Activated CD8-positive, alpha-beta T cell treated with anti-CD3 and anti-CD28 coated beads, Interleukin-2, amount 10 ng/mL, durations not matched to agents 7 days and 5 days (primary cell): Measurements from ENCODE around the gene DEAF1. TPM values are rescaled to one million over a fixed set of nuclear protein-coding genes. Genes with fewer than 3 reads are reported as not detected.
"Not testable (repeated sequence)": the region's sequence is repeated elsewhere in the genome, so short reads cannot be mapped to it uniquely, and the experiment has no call there.

Source experiments
- ATAC-seq: fragments of 150-1000 bp; cut with Tn5 transposase; one replicate; pipeline ENCODE4 v1.10.0; 2021; ENCODE audit warnings: moderate library complexity
- CTCF ChIA-PET: fragments of 350-600 bp; sonication (Branson Sonifier 250); formaldehyde crosslinking; loops from one replicate; lab custom pipeline; 2021; ENCODE audit warnings: antibody characterized with exemption; lab: Charles Lee
- POLR2A ChIA-PET: fragments of 350-600 bp; sonication (Branson Sonifier 250); formaldehyde crosslinking; loops from one replicate; lab custom pipeline; 2021; ENCODE audit warnings: antibody characterized with exemption; lab: Charles Lee
- DNase-seq: peaks from one replicate; pipeline ENCODE4 v3.0.0-alpha.2; 2020
- H3K27ac Mint-ChIP-seq: one replicate; pipeline ENCODE4 v1.8.0; 2021; ENCODE audit warnings: mild to moderate bottlenecking, mixed read lengths
- H3K27me3 Mint-ChIP-seq: one replicate; pipeline ENCODE4 v1.8.0; 2021; ENCODE audit warnings: low read depth, mixed read lengths
- H3K36me3 Mint-ChIP-seq: one replicate; pipeline ENCODE4 v1.8.0; 2021; ENCODE audit warnings: low read depth, mixed read lengths
- H3K4me1 Mint-ChIP-seq: one replicate; pipeline ENCODE4 v1.8.0; 2021; ENCODE audit warnings: low read depth, mixed read lengths
- H3K4me3 Mint-ChIP-seq: one replicate; pipeline ENCODE4 v1.8.0; 2021; ENCODE audit warnings: mild to moderate bottlenecking, mixed read lengths
- H3K9me3 Mint-ChIP-seq: one replicate; pipeline ENCODE4 v1.8.0; 2022; ENCODE audit warnings: mixed read lengths; ENCODE audit not compliant: insufficient read depth
- total RNA-seq, 2 experiments: library from RNA; stranded (reverse); gene quantifications; one replicate each; pipeline ENCODE4 v1.2.3, GENCODE V29; 2021

DEAF1 gene
- total RNA-seq, 2 experiments from 2014 or later = 34.1 to 36.7 TPM

DNA sequence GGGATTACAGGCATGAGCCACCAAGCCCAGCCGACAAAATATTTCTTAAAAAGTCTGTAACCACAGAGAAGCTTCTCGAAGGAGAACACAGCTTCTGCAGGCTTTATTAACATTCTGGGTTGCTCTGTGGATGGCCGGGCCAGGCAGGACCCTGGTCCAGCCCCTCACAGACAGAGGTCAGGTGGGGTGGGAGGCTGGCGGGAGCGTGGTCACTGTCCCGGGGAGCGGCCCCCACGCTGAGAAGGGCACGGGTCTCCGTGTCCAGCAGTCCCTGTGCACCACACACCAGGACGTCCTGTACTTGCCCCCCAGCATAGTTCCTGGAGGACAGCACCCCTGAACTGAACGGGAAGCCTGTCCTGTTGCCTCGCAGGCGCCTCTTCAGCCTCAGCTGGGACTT, 38.6 kb downstream of the DEAF1 start:
- CTCF ChIA-PET = interaction anchor here (1.6 kb wide), 1 partner anchor 66 kb away, joined by 5 read pairs; no protein-coding TSS in a partner anchor
- Mint-ChIP-seq H3K4me3 (no peak overlapping the region), H3K9me3 (no peaks in the 10 kb centered on the region), H3K27me3 (no peaks in the 10 kb centered on the region), H3K36me3 (peaks cover 4% of the 10 kb centered on the region), H3K4me1 (no peaks in the 10 kb centered on the region), H3K27ac (no peak overlapping the region)
- ATAC-seq = no peak
- POLR2A ChIA-PET = no interaction called here
- no peak for DNase-seq

- Mint-ChIP-seq H3K36me3 (peaks cover 6% of the 10 kb centered on the region), H3K4me3 (no peak overlapping the region), H3K27me3 (no peaks in the 10 kb centered on the region), H3K27ac (no peak overlapping the region), H3K4me1 (no peaks in the 10 kb centered on the region), H3K9me3 (no peaks in the 10 kb centered on the region)
- CTCF ChIA-PET = interaction anchor here (1.6 kb wide), 1 partner anchor 68 kb away, joined by 5 read pairs; no protein-coding TSS in a partner anchor
- DNase-seq (no peak), ATAC-seq (no peak)
- POLR2A ChIA-PET = no interaction called here
These were observed 39.8 kb downstream of the DEAF1 start for GRCh38 chr11:655036-655726.

DNA sequence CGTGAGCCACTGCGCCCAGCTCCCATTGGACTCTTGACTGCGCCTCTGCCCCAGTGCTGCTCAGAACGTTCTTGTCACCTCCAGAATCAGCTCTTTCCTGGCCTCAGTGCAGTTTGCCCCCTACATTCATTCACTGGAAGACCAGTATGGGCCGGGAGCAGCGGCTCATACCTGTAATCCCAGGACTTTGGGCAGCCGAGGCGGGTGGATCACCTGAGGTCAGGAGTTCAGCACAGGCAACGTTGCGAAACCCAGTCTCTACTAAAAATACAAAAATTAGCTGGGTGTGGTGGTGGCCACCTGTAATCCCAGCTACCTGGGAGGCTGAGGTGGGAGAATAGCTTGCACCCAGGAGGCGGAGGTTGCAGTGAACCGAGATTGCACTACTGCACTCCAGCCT, 40.6 kb downstream of the DEAF1 start:
- DNase-seq, H3K27me3 Mint-ChIP-seq, POLR2A ChIA-PET, H3K36me3 Mint-ChIP-seq, ATAC-seq, H3K27ac Mint-ChIP-seq, H3K4me1 Mint-ChIP-seq, H3K9me3 Mint-ChIP-seq, CTCF ChIA-PET, H3K4me3 Mint-ChIP-seq: not testable (repeated sequence)

DNA sequence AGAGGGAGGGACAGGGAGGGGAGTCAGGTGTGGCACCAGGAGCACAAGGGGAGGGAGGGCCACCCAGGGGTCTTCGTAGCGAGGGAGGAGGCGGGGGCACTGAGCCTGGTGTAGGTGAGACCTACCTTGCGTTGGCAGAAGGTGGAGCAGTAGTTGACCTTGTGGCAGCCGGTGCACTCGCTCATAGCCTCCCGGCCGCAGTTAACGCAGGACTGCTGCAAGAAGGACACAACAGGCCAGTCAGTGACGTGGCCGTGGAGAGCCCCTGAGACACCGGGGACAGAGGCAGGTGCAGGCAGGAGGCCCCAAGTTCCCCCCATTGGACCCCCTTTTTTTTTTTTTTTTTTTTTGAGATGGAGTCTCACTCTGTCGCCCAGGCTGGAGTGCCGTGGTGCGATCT, 41.2 kb downstream of the DEAF1 start:
- POLR2A ChIA-PET = no interaction called here
- CTCF ChIA-PET = no interaction called here
- no peaks in the 10 kb centered on the region for H3K9me3 Mint-ChIP-seq
- H3K4me1 Mint-ChIP-seq = no peaks in the 10 kb centered on the region
- H3K27me3 Mint-ChIP-seq = no peaks in the 10 kb centered on the region
- ATAC-seq (no peak), DNase-seq (no peak)
- no peak overlapping the region for H3K27ac Mint-ChIP-seq
- H3K36me3 Mint-ChIP-seq = peaks cover 9% of the 10 kb centered on the region
- H3K4me3 Mint-ChIP-seq = no peak overlapping the region

DNA sequence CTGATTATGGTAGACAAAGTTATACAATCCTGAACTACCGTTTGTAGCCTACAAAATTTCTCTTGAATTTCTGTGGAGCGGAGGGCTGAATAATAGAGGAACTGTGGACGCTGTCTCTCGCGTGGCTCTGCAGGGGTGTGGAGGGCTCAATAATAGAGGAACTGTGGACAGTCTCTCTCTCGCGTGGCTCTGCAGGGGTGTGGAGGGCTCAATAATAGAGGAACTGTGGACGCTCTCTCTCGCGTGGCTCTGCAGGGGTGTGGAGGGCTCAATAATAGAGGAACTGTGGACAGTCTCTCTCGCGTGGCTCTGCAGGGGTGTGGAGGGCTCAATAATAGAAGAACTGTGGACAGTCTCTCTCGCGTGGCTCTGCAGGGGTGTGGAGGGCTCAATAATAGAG, 41.9 kb downstream of the DEAF1 start:
- CTCF ChIA-PET, H3K9me3 Mint-ChIP-seq, H3K36me3 Mint-ChIP-seq, POLR2A ChIA-PET, H3K4me1 Mint-ChIP-seq, ATAC-seq, DNase-seq, H3K27ac Mint-ChIP-seq, H3K27me3 Mint-ChIP-seq, H3K4me3 Mint-ChIP-seq: not testable (repeated sequence)

- ChIA-PET CTCF (no interaction called here), POLR2A (interaction anchor here (0.6 kb wide), 1 partner anchor 73 kb away, joined by 3 read pairs; no protein-coding TSS in a partner anchor)
- Mint-ChIP-seq H3K9me3 (no peaks in the 10 kb centered on the region), H3K36me3 (peaks cover 14% of the 10 kb centered on the region), H3K4me3 (no peak overlapping the region), H3K27me3 (no peaks in the 10 kb centered on the region), H3K4me1 (peaks cover 2% of the 10 kb centered on the region), H3K27ac (no peak overlapping the region)
- no peak for DNase-seq
- no peak for ATAC-seq
These were observed 44.5 kb downstream of the DEAF1 start for GRCh38 chr11:650482-650881.

DNA sequence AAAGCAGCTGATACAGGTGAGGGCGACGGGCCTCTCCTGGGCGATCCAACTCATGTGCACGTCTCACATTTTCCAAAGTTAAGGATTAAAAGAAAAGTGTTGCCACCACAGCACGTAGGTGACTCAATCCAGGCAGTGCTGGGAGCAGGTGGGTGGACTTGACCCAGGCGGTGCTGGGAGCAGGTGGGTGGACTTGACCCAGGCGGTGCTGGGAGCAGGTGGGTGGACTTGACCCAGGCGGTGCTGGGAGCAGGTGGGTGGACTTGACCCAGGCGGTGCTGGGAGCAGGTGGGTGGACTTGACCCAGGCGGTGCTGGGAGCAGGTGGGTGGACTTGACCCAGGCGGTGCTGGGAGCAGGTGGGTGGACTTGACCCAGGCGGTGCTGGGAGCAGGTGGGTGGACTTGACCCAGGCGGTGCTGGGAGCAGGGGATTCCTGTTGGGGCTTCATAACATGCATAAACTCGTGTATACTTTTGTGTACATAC, 47.3 kb downstream of the DEAF1 start:
- ATAC-seq, H3K9me3 Mint-ChIP-seq, H3K27me3 Mint-ChIP-seq, CTCF ChIA-PET, POLR2A ChIA-PET, H3K4me3 Mint-ChIP-seq, H3K4me1 Mint-ChIP-seq, DNase-seq, H3K27ac Mint-ChIP-seq: not testable (repeated sequence)
- peaks cover 12% of the 10 kb centered on the region for H3K36me3 Mint-ChIP-seq

DNA sequence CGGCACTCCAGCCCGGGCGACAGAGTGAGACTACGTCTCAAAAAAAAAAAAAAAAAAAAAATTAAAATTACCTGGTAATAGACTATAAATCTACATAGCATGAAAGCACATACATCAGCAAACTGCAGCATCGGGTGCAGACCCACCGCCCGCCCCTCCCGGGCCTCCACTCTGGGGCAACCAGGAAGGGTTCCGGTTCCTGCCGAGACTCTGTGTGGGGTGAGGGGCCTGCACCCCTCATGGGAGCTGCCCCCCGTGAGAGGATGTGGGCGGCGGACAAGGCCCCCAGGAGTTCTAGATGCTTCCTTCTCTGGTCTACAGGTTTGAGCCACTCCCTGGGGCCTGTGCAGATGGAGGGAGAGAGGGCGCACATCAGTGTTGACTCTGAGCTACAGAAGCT, 48.8 kb downstream of the DEAF1 start:
- ChIA-PET POLR2A (no interaction called here), CTCF (interaction anchor here (1.5 kb wide), 1 partner anchor 80 kb away, joined by 4 read pairs; no protein-coding TSS in a partner anchor)
- peaks cover 2% of the 10 kb centered on the region for H3K4me1 Mint-ChIP-seq

GRCh38 chr11:645536-645935, 49.5 kb downstream of the DEAF1 start:
- no peak overlapping the region for H3K27ac Mint-ChIP-seq
- CTCF ChIA-PET = no interaction called here
- peaks cover 8% of the 10 kb centered on the region for H3K36me3 Mint-ChIP-seq
- no peak overlapping the region for H3K4me3 Mint-ChIP-seq
- POLR2A ChIA-PET = no interaction called here
- DNase-seq = no peak
- ATAC-seq = no peak
- H3K27me3 Mint-ChIP-seq = no peaks in the 10 kb centered on the region
- peaks cover 7% of the 10 kb centered on the region for H3K4me1 Mint-ChIP-seq
- no peaks in the 10 kb centered on the region for H3K9me3 Mint-ChIP-seq

More for the DNA sequence above, 48.8 kb downstream of the DEAF1 start:
- DNase-seq (no peak), ATAC-seq (no peak)
- Mint-ChIP-seq H3K9me3 (no peaks in the 10 kb centered on the region), H3K4me3 (no peak overlapping the region), H3K36me3 (peaks cover 8% of the 10 kb centered on the region), H3K27me3 (no peaks in the 10 kb centered on the region), H3K27ac (no peak overlapping the region)

GRCh38 chr11:643849-644738, 50.9 kb downstream of the DEAF1 start:
- ATAC-seq = no peak
- Mint-ChIP-seq H3K27me3 (peaks cover 5% of the 10 kb centered on the region), H3K4me3 (no peak overlapping the region), H3K4me1 (peaks cover 10% of the 10 kb centered on the region), H3K36me3 (peaks cover 5% of the 10 kb centered on the region), H3K27ac (no peak overlapping the region), H3K9me3 (no peaks in the 10 kb centered on the region)
- DNase-seq = no peak
- POLR2A ChIA-PET = no interaction called here
- CTCF ChIA-PET = no interaction called here

GRCh38 chr11:643366-643765, 51.7 kb downstream of the DEAF1 start:
- ChIA-PET POLR2A (no interaction called here), CTCF (no interaction called here)
- Mint-ChIP-seq H3K36me3 (peaks cover 5% of the 10 kb centered on the region), H3K4me1 (peaks cover 10% of the 10 kb centered on the region), H3K4me3 (no peak overlapping the region), H3K27me3 (peaks cover 12% of the 10 kb centered on the region), H3K27ac (no peak overlapping the region), H3K9me3 (no peaks in the 10 kb centered on the region)
- ATAC-seq = no peak
- no peak for DNase-seq
